MV-4-11 (cell line): ENCODE measurements around the gene CPEB1.

Experiments
- DNase-seq: peaks from one replicate; lab custom pipeline; 2025; lab: John Stamatoyannopoulos, UW

CPEB1 gene

GRCh38 chr15:82647045-82647834 is at the start of gene CPEB1:
CPEB1 (minus strand) TSS chr15:82647363; CDS start chr15:82628459, 18,904 bp downstream.
- DNase-seq: no peak

DNA sequence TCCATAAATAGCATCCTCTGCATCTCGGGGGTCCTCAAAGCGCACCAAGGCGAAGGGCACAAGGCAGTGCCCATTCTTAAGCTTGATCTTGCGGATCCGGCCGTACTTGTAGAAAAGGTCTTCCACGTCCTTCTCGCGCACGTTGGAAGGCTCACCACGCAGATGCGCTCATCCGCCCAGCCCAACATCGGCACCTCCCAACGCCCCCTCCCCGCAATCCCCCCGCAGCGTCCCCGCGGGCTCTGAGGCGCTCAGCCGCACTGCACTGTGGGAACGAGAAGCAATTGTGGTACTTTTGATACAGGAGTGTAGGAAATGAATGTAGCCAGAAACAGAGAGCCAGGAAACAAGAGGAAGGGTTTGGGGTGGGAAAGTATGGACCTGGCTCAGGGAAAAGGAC is 45.0 kb upstream of the CPEB1 start:
- DNase-seq: no peak

DNA sequence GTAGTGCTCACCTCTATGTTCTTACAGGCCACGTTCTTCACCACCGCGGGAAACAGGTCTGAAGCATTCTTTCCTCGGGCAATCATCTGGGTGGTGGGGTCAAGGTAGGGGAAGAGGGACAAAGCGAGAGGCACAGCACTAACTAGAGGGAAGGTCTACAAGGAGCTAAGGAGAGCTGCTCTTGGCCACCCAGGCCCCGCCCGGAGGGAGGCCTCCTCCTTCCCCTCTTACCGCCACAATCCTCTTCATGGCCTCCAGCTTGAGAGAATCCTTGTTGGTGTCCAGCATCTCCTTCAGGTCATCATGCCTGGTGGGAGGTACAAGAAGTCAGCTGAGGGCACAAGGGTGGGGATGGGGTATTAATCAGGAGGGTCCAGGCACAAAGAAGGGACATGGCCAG is 42.0 kb upstream of the CPEB1 start:
- no peak for DNase-seq

- DNase-seq: no peak
Observed at GRCh38 chr15:82688691-82689090, 41.5 kb upstream of the CPEB1 start.

DNA sequence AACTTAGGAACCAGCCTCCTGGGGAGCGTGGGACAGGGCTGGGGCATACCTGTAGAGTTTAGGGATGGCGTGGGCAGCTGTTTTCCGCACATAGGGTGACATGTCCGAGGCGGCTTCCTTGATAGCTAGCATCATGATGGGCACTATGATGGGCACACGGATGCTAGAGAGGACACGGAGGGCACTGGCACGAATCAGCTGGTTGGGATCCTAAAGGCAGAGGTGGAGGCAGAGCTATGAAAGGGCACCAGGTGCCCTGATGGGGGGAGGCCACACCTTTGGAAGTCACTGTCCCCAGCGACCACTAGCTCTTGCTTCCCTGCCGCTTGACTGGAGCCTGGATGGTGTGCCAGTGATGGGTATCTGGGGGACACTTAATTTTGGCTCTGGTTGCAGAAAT is 34.2 kb upstream of the CPEB1 start:
- DNase-seq: no peak

DNA sequence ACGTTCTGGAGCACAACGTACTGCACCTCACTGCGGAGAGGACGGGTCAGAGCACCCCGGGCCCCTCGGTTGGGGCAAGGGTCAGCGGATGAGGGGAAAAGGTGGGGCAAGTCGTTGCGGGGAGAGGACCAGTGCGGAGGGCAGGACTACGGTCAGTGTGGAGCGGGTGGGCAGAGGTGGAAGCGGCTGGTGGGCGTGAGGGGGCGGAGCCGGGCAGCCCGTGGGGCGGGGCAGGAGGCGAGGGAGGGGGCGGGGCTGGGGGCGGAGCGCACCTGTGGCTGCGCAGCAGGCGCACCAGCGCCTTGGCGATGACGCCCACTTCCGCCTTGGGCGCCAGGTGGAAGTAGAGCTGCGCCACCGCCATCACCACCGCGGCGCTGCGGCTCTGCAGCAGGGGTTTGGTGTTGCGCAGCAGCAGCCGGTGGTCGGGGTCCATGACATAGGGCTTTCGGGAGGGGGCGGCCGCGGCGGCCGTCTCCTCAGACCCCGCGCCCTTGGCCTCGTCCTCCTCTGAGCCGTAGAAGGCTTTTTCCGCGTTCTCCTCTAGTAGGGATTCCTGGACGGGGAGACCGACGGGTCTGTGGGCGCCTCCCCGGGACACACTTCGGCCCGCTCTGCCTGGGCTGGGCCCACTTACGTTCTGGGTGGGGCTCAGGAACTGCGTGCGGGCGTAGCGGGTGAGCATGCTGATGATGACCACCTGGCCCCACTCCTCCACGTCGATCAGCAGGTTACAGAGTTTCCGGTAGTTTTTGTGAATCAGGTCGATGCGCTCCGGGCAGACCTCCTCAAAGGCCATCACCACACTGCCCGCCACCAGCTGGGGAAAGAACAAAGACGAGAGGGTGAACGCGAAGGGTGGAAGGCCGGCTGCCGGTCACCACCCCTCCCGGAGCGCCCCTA is 33.3 kb upstream of the CPEB1 start:
- no peak for DNase-seq

DNA sequence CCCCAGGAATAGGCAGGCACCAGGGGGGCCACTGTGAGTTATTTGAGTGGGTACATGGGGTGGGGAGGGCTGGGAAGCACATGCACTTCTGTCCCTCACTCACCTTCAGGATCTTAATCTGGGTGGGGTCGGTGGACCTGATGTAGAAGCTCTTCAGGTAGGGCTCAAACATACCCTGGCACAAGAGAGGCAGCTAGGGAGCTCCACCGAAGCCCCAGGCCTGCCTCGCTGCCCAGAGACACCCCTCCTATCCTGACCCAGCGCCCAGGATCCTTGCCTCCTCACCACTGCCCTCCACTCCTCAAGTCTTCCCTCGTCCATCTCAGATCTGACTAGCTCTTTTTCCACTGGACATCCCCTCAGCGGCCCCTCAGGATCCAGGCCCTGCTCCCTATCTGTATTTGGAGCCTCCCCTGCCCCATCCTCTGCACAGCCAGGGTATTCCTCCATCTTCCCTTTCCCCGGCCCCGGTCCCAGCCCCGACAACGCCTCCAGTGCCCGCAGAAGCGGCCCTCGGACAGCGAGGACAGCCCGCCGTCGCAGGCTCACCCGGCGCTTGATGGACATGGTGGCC is 32.5 kb upstream of the CPEB1 start:
- DNase-seq: no peak

DNA sequence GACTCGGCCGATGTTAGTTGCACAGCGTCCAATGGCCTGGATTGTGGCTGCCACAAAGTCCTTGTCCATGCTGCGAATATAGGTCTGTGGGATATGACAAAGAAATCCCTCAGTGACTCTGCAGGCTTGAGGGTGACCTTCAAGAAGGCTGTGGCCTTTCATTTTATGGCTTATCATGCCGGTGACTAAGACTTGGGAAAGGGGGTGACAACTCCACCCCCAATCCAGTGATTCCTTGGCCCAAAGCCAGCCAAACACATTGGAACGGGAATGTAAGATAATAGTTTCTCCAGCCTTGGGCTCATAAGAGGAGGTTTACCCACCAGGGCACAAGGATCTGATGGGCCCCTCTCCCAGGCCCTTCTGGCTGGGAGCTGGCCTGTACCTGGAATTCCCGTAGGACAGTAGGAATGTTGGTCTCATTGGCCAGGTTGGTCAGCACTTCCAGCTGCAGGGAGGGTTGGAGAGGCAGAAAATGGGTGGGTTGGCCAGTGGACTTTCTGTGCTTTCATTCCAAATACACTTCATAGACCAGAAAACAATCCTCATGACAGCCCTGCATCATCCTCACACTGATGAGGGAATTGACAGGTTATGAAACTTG is 30.7 kb upstream of the CPEB1 start:
- DNase-seq: no peak

DNA sequence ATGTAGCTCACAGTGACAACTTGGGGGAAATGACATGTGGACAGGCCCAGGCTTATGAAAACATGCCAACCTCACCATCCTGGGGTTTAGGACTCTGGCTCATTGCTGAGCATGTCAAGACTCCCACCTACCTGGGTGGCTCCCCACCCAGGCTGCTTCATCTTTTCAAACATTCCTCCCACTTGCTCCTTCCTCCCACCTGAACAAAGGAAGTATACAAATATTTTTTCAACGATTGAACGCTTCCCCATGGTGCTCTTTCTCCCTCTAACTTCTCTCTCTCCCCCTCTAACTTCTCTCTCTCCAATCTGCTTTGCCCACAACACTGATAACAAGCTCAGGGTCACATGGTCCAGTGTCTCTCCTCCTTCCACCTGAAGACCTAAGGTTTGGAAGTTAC is 27.7 kb upstream of the CPEB1 start:
- DNase-seq: no peak

DNA sequence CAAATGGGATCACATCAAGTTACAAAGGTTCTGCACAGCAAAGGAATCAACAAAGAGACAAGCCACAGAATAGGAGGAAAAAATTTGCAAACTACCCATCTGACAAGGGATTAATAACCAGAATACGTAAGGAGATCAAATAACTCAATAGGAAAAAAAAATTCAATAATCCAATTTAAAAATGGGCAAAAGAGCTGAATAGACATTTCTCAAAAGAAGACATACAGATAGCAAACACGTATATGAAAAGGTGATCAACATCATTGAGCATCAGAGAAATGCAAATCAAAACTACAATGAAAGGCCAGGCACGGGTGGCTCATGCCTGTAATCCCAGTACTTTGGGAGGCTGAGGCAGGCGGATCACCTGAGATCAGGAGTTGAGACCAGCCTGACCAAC is 23.5 kb upstream of the CPEB1 start:
- no peak for DNase-seq

DNA sequence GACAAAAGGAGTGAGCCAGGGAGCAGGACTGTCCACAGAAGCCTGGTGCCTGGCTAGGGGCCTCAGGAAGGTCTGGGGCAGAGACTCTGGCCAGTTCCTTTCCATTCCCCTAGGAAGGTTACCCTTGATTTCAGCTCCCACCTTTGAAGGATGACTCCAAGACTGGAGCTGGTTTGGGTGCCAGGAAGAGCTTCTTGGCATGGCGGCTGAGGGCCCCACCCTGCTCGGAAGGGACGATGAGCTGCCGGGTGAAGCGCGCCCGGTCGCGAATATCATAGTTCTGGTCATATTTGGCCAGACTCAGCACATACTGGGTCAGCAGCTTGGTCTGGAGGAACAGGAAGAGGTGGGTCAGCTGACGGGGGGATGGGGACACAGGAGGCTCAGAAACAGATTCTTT is 19.4 kb upstream of the CPEB1 start:
- no peak for DNase-seq

DNA sequence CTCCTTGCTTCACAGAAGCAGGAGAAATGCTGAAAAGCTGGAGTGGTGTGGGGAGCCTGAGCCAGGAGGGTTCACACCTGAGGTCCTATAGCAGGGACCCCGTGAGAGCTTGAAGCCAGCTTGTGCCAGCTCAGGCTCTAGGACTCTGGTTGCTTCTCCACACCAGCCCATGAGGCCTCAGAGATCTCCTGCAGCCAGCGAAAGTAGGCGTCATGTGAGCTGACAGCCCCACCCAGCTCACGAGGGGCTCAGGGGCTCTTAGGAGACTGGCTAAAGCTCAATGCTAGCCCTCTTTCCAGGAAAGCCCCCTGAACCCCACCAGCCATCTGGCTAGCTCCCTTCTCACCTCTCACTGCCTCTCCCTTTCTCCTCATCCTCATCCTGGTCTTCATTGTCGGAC is 16.9 kb upstream of the CPEB1 start:
- DNase-seq: no peak

GRCh38 chr15:82663186-82663600 is 16.0 kb upstream of the CPEB1 start:
- DNase-seq: peak; percentile 33

DNA sequence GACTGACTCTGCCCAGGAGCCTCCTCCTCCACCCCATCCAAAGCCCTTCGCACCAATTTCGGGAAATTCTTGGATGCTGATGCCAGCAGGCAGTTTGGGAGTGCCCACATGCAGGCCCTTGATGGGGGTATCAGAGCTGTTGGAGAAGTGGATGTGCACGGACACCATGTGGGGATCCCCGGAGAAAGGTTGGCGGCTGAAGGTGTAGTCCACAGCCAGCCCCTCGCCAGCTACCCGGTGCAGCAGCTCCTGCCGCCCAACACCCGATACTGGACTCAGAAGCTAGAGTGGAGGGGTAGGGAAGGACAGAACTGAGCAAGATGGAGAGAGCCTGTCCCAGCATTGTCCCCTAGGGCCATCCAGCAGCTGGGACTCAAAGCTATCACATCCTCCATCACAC is 15.5 kb upstream of the CPEB1 start:
- no peak for DNase-seq

DNA sequence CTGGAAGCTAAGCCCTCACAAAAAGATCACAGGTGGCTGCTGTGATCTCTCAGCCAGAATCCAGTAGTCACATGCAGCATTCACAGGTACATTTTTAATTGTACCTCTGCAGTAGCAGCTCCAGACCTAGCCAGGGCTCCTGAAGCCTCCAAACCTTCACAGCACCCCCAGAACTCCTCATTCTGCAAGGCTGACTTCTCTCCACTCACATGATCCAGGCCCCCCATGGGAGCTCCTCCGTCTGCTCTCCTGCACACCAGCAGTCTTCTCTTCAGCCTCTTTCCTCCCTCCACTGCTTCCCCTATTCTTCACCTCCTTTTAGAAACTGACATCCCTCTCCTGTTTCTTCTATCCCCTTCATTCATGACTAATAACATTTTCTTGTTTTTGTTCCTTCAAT is 13.2 kb upstream of the CPEB1 start:
- DNase-seq: no peak

DNA sequence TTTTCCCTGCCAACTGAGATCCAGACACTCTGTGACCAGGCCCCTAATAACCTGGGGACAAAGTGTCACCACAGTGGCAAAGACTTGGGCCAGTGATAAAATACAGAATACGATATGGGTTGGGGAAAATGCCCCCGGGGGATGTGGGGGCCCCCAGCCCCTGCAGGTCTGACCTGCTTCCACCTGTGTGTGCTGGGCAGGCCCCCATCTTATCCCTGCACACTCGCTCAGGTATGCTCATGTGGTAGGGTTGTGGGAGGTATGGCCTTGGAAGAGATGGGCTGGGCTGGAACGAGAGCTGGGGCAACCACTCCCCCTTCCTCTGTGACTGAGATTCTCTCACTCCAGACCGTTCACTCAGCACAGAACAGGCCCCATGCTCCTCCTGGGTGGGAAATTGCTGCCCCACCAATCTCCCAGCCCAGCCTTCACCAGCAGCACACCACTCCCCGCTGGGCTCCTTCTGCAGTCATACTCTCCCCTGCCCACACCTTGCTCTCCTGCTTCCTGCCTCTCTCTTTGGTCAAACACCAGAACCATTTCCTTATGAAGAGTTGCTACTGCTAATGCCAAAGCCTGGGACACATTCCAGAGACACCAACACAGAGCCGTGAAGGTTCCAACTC is 9.6 kb upstream of the CPEB1 start:
- DNase-seq: no peak

- DNase-seq: no peak
Observed at GRCh38 chr15:82655606-82656005, 8.4 kb upstream of the CPEB1 start.

DNA sequence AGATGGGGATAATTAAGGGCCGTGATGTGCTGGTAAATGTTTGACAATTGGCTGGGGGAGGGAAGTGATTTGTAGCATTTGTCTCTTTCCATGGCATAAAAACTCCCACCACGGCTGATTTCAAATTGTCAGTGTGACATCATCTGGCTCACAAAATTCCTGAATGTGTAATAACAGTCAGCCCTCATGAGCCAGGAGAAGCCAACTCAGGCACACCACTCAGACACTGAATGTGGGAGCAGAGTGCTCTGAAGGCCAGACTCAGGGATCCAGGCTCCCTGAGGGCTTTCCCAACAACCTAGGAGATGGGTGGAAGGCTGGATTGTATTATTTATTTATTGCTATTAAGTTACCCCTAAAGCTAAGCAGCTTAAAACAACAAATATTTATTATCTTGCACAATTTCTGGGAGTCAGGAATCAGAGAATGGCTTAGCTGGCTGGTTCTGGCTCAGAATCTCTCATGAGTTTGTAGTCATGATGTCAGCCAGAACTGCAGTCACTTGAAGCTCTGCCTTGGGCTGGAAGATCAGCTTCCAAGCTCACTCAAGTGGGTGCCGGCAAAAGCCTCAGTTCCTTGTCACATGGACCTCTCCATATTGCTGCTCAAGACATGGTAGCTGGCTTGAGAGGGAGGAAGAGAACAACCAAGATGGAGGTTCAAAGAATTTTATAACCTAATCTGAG is 6.5 kb upstream of the CPEB1 start:
- DNase-seq: no peak

GRCh38 chr15:82651708-82652107 is 4.5 kb upstream of the CPEB1 start:
- DNase-seq: no peak

DNA sequence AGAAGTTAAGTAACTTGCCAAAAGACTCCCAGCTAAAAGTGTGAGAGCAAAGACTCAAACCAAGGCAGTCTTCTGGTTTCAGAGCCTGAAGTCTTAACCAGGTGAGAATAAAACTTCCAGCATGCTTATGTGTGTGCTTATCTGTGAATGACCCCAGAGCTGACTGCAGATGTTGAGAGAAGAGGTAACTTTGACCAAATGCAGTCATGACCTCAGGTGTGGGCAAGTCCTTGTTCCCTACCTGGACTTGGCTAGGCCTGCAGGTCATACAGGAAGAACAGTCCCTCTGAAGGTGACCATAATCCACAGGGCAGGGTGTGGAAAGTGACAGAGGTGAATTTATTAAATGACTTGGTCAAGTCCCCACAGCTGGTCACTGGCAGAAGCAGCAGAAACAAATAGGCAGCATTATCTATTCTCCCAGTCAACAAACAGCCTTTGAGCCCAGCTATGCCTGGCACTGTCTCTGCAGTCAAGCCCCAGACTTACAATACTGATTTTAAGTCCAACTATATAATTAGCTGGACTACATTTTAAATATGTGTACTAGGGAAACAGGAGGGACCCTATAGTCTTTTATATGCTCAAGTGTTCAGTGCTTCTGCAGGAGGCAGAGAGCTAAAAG is 3.0 kb upstream of the CPEB1 start:
- DNase-seq: no peak
